GM12873 (cell line): ENCODE measurements around the gene JAK2.
A peak's percentile ranks its signal among the peaks of the same experiment; 100 is the strongest.

Experiments
- CTCF ChIP-seq: IDR thresholded peaks from 2 replicates; pipeline ENCODE4 v1.5.1; 2012; ENCODE audit warnings: low read depth, mild to moderate bottlenecking, moderate library complexity, low read length, control low read depth; ENCODE audit not compliant: insufficient read depth; ENCODE audit errors: missing control alignments

The JAK2 gene

GRCh38 chr9:4984621-4985385, at the start of gene JAK2:
TSS of gene JAK2 (plus strand) at chr9:4985272. CDS start at chr9:5021988, 36,716 bp downstream.
- TF ChIP-seq CTCF, result peak; percentile 49

GRCh38 chr9:4936277-4936676, 48.8 kb upstream of the JAK2 start:
- TF ChIP-seq CTCF, result no peak

GRCh38 chr9:4936823-4937222, 48.2 kb upstream of the JAK2 start:
- TF ChIP-seq CTCF, result no peak

GRCh38 chr9:4937446-4937845, 47.6 kb upstream of the JAK2 start:
- TF ChIP-seq CTCF, result no peak

GRCh38 chr9:4938496-4938895, 46.6 kb upstream of the JAK2 start:
- TF ChIP-seq CTCF, result no peak

- TF ChIP-seq CTCF, result no peak
Measured at GRCh38 chr9:4939118-4939561, 45.9 kb upstream of the JAK2 start.

GRCh38 chr9:4943346-4943745, 41.7 kb upstream of the JAK2 start:
- TF ChIP-seq CTCF, result no peak

- TF ChIP-seq CTCF, result no peak
Measured at GRCh38 chr9:4946937-4947336, 38.1 kb upstream of the JAK2 start.
